WTC11 (cell line): Measurements from ENCODE around the gene TPD52L2.

ENCODE experiments used
- TEAD1 ChIP-seq: sonication (generic); formaldehyde crosslinking; IDR thresholded peaks from 2 replicates; pipeline ENCODE4 v1.8.0; 2022; ENCODE audit warnings: mild to moderate bottlenecking, missing genetic modification reagents
- TF ChIP-seq, protein P1 (sequence below): sonication (generic); formaldehyde crosslinking; conservative IDR thresholded peaks from 2 replicates; pipeline ENCODE4 v1.8.1; 2022; ENCODE audit warnings: mild to moderate bottlenecking, missing genetic modification reagents
- TF ChIP-seq, protein P2 (sequence below): sonication (generic); formaldehyde crosslinking; IDR thresholded peaks from 2 replicates; pipeline ENCODE4 v1.8.1; 2023; ENCODE audit warnings: mild to moderate bottlenecking, missing genetic modification reagents, moderate library complexity
- TF ChIP-seq, protein P3 (sequence below): sonication (generic); formaldehyde crosslinking; IDR thresholded peaks from 2 replicates; pipeline ENCODE4 v1.8.0; 2023; ENCODE audit warnings: missing genetic modification reagents
- TF ChIP-seq, protein P4 (sequence below): fragments of 200-600 bp; IDR thresholded peaks from 2 replicates; pipeline ENCODE4 v1.8.0; 2022; ENCODE audit warnings: antibody characterized with exemption

DNA sequence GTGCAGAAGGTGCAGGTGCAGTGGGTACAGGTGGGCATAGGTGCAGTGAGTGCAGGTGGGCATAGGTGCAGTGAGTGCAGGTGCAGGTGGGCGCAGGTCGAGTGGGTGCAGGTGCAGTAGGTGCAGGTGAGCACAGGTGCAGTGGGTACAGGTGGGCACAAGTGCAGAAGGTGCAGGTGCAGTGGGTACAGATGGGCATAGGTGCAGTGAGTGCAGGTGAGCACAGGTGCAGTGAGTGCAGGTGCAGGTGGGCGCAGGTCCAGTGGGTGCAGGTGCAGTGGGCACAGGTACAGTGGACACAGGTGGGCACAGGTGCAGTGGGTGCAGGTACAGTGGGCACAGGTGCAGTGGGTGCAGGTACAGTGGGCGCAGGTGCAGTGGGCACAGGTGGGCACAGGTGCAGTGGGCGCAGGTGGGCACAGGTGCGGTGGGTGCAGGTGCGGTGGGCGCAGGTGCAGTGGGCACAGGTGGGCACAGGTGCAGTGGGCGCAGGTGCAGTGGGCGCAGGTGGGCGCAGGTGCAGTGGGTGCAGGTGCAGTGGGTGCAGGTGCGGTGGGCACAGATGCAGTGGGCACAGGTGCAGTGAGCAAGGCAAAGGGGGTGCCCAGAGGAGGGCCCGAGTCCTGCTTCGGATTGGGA lies 49.3 kb upstream of the TPD52L2 start:
- TF ChIP-seq TEAD1 (CRISPR knock-in tag), result no peak
- TF ChIP-seq, protein P1, sequence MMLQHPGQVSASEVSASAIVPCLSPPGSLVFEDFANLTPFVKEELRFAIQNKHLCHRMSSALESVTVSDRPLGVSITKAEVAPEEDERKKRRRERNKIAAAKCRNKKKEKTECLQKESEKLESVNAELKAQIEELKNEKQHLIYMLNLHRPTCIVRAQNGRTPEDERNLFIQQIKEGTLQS (CRISPR knock-in tag), result no peak
- TF ChIP-seq, protein P2, sequence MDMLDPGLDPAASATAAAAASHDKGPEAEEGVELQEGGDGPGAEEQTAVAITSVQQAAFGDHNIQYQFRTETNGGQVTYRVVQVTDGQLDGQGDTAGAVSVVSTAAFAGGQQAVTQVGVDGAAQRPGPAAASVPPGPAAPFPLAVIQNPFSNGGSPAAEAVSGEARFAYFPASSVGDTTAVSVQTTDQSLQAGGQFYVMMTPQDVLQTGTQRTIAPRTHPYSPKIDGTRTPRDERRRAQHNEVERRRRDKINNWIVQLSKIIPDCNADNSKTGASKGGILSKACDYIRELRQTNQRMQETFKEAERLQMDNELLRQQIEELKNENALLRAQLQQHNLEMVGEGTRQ (CRISPR knock-in tag), result no peak
- TF ChIP-seq, protein P3, sequence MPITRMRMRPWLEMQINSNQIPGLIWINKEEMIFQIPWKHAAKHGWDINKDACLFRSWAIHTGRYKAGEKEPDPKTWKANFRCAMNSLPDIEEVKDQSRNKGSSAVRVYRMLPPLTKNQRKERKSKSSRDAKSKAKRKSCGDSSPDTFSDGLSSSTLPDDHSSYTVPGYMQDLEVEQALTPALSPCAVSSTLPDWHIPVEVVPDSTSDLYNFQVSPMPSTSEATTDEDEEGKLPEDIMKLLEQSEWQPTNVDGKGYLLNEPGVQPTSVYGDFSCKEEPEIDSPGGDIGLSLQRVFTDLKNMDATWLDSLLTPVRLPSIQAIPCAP (CRISPR knock-in tag), result no peak
- TF ChIP-seq, protein P4, sequence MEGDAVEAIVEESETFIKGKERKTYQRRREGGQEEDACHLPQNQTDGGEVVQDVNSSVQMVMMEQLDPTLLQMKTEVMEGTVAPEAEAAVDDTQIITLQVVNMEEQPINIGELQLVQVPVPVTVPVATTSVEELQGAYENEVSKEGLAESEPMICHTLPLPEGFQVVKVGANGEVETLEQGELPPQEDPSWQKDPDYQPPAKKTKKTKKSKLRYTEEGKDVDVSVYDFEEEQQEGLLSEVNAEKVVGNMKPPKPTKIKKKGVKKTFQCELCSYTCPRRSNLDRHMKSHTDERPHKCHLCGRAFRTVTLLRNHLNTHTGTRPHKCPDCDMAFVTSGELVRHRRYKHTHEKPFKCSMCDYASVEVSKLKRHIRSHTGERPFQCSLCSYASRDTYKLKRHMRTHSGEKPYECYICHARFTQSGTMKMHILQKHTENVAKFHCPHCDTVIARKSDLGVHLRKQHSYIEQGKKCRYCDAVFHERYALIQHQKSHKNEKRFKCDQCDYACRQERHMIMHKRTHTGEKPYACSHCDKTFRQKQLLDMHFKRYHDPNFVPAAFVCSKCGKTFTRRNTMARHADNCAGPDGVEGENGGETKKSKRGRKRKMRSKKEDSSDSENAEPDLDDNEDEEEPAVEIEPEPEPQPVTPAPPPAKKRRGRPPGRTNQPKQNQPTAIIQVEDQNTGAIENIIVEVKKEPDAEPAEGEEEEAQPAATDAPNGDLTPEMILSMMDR, result no peak
